HG03521 (cell line): ENCODE data around the gene DENND4A.

ENCODE experiments used
- ATAC-seq: cut with Tn5 transposase; IDR thresholded peaks from one replicate; pipeline ENCODE4 v1.9.1; 2021; ENCODE audit warnings: mild to moderate bottlenecking, moderate library complexity; ENCODE audit not compliant: unreplicated experiment

The DENND4A gene

GRCh38 chr15:65688462-65688861, 103.6 kb downstream of the DENND4A start:
- ATAC-seq: no peak

- no peak for ATAC-seq
These were observed 109.6 kb downstream of the DENND4A start for GRCh38 chr15:65682404-65682911.

GRCh38 chr15:65680544-65680943, 111.5 kb downstream of the DENND4A start:
- ATAC-seq: no peak

DNA sequence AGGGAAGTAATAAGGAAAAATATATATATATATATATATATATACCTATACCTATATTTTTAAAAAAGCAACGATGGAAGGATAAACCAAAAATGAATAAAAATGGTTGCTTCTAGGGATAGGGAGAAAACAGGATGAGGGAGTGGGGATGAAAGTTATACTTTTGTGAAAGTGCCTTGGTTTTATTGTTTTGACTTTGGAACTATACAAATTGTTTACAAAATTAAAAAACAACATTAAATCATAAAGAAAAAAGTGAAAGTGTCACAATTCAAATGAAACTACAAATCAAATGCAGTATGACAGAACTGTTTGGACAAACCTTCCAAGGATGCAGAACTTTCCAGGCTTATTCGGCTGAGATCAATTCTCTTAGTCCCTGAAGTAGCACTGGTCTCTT, 116.0 kb downstream of the DENND4A start:
- no peak for ATAC-seq

GRCh38 chr15:65675551-65675950, 116.5 kb downstream of the DENND4A start:
- ATAC-seq: no peak

- no peak for ATAC-seq
These were observed 125.8 kb downstream of the DENND4A start for GRCh38 chr15:65666257-65666656.

- no peak for ATAC-seq
These were observed 128.6 kb downstream of the DENND4A start for GRCh38 chr15:65663521-65663920.

GRCh38 chr15:65660927-65661326, 131.2 kb downstream of the DENND4A start:
- no peak for ATAC-seq

DNA sequence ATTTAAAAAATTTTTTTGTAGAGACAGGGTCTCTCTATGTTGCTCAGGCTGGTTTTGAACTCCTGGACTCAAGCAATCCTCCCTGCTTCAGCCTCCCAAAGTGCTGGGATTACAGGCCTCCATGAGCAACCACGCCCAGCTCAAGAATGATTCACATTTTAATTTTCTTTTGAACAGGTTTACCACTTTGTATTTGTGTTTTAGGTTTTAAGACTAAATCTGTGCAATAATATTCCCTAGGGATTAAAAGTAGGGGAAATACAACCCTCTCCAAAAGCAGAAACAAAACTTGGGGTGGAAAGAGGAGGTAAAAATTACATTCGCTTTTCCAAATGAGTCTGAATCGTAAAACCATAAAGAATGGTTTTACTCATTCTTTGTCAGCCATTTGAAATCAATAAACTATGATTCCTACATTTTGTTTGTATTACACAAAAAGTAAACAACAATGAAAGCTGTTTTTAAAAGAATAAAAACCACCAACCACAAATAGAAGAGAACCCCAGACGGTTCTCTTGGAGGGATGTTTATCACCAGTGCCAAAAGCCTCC, 132.5 kb downstream of the DENND4A start:
- ATAC-seq: no peak

GRCh38 chr15:65655457-65655856, 136.6 kb downstream of the DENND4A start:
- ATAC-seq: no peak

- no peak for ATAC-seq
These were observed 137.1 kb downstream of the DENND4A start for GRCh38 chr15:65655026-65655425.

- ATAC-seq: no peak
These were observed 138.1 kb downstream of the DENND4A start for GRCh38 chr15:65653801-65654521.

DNA sequence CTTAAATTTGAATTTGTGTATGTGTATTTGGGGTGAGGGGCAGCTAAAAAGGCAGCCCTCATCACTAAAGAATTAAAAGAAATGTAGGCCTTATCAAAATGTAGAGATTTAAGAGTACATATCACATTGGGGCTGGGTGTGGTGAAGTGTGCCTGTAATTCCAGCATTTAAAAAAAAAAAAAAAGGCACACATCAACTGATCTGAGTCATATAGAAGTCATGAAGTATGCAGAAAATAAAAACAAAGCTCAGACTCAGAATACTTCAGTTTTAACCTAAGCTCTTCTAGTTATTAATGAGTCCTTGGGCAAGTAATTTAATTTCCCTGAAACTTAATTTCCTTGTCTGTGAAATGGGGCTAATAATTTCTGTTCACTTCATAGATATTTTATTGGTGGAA, 138.8 kb downstream of the DENND4A start:
- no peak for ATAC-seq

DNA sequence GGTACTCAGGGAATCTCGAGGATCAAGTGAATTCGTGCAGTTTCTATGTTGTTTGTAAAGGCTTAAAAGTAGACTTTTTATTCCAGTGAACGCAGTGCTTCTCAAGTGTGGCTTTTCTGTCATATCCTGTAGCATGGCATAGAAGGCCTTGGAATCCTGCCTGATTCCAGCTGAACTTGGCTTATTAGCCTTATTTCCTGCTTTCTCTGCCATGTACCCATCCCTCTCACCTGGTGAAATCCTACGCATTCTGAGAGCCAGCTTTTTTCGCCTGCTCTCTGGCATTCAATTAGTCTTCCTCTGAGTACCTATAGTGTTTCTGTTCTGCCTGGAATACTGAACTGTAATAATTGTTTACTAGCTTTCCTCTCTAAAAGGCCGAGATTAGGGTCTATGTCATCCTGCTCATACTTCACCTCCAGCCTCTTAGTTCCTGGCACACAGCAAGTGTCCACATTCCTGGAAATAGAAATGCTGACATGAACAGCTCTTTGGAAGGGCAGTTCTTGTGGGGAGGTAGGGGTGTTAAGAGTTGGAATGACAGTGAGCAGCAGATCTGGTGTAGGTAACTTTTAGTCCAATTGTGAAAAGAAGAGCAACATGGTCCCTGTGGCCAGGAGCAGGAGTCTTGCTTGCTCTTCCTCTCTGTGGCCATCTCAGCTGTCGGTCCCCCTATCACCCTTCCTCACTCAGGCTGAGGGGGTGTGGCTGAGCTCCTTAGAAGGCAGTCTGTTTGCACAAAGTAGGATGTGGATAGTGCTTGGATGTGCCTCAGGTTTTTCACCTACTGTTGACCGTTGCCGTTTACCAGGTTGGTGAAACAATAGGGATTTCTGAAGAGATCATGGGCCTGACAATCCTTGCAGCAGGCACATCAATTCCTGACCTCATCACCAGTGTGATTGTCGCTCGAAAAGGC, 140.0 kb downstream of the DENND4A start:
- no peak for ATAC-seq

GRCh38 chr15:65651042-65651322, 141.1 kb downstream of the DENND4A start:
- ATAC-seq: no peak

DNA sequence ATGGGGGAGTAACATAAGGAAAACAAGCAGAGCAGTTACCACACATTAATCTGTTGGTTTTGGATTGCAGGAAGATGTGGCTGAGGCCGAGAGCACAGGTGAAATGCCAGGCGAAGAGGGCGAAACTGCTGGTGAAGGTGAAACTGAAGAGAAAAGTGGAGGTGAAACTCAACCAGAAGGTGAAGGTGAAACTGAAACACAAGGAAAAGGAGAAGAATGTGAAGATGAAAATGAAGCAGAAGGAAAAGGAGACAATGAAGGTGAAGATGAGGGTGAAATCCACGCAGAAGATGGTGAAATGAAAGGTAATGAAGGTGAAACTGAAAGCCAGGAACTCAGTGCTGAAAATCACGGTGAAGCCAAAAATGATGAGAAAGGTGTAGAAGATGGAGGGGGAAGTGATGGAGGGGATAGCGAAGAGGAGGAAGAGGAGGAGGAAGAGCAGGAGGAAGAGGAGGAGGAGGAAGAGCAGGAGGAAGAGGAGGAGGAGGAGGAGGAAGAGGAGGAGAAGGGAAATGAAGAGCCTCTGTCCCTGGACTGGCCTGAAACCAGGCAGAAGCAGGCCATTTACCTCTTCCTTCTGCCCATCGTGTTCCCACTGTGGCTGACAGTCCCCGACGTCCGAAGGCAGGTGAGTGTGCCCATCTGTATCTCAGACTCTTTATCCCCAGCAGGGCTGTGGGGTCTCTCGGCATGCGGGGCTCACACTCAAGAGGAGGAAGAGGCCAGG, 141.6 kb downstream of the DENND4A start:
- no peak for ATAC-seq

DNA sequence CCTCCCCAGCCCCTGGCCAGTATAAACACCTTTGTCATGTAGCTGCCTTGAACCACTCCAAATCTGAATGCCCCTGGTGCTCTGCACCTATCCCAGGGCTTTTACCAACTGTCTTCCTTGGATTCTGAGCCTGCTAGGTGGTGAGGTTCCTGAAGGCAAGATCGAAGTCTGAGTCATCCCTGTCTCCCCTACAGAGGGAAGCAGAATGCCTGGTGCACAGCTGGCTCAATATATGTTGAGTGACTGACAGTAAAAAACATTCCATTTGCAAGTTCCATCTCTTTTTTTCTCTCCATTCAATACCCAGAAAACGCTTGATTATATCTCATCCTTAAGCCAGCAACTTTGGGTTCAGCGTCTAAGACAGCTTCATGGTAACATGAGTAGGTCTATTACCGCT, 145.6 kb downstream of the DENND4A start:
- ATAC-seq: no peak

DNA sequence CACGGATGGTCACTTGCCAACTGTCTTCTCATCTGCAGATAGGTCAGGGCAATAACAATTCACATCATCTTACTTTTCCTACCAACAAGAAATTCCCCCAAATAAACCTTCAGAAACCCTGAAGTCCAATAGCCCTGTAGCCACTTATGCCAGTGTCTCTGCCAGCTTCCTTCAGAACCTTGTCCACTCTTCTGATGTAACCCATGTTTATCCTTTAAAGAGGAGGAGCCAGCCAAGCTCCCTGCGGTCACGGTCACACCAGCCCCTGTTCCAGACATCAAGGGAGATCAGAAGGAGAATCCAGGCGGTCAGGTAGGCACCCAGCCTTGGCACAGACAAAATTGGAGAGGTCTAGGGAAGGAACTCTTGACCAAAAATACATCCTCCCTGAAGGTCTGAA, 146.7 kb downstream of the DENND4A start:
- no peak for ATAC-seq

- ATAC-seq: no peak
These were observed 147.8 kb downstream of the DENND4A start for GRCh38 chr15:65644282-65644681.

GRCh38 chr15:65642594-65642993, 149.5 kb downstream of the DENND4A start:
- ATAC-seq: no peak

GRCh38 chr15:65641768-65642475, 150.2 kb downstream of the DENND4A start:
- no peak for ATAC-seq
